RPMI8226 (cell line): ENCODE results near the gene PTPRN2.
"Not testable (repeated sequence)": the region's sequence is repeated elsewhere in the genome, so short reads cannot be mapped to it uniquely, and the experiment has no call there.

Experiments
- DNase-seq: peaks from one replicate; pipeline ENCODE4 v3.0.0-alpha.2; 2015

Gene PTPRN2

DNA sequence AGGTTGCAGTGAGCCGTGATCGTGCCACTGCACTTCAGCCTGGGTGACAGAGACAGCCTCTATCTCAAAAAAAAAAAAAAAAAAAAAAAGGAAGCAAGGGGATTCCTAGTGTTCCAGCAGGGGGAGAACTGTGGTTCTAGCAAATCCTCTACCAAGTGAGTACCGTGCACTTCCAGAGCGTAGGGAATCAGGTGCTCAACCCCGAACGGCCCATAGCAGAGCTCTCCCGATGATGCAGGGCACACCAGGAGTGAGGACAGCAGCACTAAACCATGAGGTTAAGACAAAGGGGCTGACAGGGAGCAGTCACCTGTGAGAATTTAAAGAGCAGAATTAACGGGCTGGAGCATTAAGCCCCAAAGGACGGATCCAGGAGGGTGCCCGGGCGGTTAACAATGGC, 173.6 kb downstream of the PTPRN2 start:
- DNase-seq, result no peak

DNA sequence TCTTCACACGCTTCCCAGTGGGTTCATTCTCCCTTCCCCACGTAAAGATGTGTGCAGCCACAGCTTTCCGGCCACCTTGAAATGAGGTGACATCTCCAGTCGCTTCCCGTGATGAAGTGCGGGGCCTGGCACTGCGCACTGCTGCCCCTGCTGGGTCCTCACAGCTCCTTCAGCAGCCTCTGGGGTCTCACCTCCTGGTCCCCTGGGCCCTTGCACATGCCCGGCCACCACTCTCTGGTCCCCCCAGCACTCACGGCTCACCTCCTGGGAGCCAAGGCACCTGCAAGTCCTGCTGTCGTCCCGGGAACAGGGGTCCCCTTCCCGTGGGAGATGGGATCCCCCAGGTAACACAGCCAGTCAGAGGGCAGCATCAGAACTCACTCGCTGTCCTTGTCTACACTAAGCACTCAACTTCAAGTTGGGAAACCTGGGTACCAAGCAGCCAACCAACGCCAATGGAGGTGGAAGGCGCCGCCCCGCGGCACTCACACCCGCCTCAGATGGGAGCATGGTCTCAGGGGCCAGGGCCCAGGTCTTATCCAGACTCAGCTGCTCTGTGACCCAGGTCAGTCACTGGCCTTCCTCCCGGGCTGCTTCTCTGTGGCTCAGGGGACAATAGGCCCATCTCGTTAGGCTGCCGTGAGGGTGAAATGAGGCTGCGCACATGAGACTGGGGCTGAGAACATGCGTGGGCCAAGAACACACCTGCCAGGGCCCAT, 176.2 kb downstream of the PTPRN2 start:
- no peak for DNase-seq

DNA sequence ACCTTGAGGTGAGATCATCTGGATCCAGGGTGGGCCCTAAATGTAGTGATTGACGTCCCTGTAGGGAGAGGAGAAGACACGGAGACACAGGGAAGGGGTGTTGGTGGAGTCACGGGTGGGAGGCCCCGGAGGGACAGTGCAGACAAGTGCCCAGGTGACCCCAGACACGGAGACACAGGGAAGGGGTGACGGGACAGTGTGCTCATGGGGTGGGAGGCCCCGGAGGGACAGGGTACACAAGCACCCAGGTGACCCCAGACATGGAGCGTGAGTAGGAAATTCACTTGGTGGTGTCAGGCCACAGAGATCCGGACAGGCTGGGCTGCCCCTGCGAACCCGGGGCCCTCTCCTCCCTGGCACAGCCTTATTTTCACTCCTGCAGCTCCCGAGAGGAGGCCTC, 176.9 kb downstream of the PTPRN2 start:
- DNase-seq, result no peak

DNA sequence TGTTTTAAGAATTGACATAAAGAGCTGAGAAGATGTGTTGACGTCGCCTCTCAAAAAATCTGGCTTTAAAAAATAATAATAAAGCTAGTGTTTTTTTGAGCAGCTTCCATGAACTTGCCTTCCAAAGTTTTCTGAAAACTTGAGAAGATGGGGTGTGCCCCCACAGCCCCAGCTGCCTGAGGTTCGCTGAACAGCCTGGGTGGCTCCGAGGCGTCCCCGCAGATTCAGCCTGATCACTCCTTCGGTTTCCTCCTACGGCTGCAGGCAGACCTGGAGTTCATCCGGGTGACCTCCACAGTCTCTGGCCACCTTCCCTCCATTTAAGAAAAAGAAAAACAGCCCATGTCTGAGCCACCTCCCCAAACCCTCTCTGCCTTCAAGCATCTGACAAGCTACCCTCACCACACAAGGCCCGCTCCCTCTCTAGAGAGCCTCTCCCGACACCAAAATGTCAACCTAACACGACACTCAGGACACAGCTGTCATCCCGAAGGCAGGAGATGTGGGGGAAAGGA, 177.8 kb downstream of the PTPRN2 start:
- DNase-seq, result no peak

DNA sequence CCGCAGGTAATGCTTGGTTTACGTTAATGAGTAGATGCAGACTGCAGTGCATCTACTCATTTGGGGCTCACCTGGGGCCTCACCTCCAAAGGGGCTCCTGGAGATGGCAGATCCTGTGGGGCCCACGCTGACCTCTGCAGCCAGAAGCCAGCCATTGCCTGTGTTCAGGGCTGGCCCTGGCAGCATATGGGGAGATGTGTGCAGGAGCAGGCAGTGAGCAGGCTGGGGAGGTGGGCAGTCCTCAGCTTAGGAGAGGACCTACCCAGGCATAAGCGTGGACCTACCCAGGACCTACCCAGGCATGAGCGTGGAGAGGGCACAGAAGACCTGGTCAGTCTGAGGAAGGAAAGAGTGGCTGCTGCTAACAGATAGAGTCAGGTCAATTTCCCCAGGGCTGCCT, 178.5 kb downstream of the PTPRN2 start:
- DNase-seq, result no peak

DNA sequence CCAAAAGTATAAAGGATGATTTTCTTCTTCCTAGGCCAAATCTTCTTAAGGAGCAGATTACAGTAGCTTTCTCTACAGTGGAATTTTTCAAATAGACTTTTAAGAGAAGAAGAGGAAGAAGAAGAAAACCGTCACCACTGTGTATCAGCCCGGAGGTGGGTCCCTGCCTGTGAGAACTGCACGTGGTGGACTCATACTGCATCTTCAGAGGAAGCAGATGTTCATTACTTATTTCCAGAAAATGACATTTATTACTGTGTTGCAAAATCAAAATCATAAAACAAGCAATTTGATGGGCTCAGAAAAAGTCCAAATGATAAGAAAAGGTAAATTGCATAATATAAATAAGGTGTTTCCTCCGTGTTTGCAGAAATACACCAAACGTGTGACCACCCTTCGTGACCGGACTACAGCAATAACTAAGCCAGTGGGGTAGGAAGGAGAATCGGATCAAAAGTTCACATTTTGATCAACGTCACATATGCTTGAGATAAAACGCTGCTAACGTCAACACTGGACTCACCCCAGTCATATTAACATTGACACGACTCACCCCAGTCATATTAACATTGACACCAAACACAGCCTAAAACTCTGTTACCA, 179.2 kb downstream of the PTPRN2 start:
- no peak for DNase-seq

DNA sequence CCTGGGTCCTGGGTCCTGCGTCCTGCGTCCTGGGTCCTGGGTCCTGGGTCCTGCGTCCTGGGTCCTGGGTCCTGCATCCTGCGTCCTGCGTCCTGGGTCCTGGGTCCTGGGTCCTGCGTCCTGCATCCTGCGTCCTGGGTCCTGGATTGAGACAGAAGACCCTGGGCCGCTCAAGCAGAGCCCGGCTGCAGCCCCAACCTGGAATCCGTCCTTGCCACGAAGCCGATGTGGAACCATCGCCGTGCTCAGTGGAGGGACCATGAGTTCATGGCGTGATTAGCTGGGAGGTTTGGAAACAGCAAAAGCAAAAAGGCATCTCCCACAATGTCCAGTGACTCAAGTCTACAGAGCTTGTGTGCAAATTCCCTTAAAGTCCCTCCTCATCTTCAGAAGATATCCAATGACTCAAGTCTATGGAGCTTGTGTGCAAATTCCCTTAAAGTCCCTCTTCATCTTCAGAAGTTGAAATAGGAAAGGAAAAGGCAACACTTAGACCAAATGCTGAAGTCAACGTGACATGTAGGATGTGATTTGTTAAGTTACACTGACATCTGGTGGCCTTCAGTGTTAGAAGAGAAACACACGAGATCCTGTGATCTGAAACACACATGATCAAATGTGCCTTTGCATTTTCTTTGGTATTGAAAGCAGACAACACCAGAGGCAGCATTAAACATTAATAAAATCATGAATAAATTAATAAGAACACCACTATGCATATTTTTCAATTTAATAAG, 179.9 kb downstream of the PTPRN2 start:
- DNase-seq, result peak; percentile 70

DNA sequence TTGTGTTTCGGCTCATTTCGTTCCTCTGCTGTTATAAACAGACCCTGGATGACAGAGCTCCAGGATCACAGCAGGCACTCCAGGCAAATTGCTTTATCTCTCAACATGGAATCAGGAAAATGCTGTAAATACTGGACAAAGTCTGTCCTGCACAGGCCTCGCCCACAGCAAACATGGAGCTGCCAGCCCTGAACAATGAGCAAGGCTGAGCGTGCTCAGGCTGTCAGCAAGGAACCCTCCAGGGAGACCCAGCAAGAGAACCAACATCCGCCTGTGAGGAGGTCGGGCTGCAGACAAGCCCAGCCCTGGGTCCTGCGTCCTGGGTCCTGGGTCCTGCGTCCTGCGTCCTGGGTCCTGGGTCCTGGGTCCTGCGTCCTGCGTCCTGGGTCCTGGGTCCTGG, 180.8 kb downstream of the PTPRN2 start:
- DNase-seq, result no peak

DNA sequence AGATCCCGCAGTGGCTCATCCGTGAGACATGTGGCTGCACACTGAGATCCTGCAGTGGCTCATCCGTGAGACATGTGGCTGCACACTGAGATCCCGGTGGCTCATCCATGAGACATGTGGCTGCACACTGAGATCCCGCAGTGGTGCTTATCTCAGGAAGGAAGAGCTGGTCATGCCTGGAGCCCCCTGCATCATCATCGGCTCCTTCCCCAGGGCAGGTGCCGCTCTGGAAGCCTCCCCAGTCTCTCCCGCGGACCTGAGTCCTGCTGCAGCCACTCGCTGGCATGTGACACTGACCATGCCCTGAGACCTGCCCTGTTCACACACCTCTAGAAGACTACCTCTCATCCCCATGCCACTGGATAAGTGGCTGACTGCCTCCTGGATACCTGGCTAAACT, 181.3 kb downstream of the PTPRN2 start:
- DNase-seq, result no peak

DNA sequence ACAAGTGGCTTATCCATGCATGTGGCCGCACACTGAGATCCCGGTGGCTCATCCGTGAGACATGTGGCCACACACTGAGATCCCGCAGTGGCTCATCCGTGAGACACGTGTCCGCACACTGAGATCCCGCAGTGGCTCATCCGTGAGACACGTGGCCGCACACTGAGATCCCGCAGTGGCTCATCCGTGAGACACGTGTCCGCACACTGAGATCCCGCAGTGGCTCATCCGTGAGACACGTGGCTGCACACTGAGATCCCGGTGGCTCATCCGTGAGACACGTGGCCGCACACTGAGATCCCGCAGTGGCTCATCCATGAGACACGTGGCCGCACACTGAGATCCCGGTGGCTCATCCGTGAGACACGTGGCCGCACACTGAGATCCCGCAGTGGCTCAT, 181.9 kb downstream of the PTPRN2 start:
- not testable (repeated sequence) for DNase-seq

DNA sequence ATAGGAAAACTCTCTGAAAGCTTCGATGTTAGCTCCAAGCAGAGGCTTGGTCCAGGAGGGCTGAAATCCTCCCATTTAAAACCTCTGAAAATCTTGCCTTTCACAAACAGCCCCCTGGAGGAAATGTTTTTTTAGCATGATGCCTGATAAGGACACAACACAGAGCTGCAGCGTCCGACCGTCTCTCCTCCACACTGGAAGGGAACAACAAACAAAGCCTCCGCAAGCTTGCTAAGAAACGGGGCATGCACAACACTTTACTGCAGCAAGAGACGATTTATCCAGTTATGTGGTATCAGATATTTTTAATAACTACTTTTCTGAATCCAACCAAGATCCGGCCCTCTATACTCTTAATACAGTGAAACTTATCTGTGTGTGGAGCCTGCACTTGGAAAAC, 182.3 kb downstream of the PTPRN2 start:
- no peak for DNase-seq

DNA sequence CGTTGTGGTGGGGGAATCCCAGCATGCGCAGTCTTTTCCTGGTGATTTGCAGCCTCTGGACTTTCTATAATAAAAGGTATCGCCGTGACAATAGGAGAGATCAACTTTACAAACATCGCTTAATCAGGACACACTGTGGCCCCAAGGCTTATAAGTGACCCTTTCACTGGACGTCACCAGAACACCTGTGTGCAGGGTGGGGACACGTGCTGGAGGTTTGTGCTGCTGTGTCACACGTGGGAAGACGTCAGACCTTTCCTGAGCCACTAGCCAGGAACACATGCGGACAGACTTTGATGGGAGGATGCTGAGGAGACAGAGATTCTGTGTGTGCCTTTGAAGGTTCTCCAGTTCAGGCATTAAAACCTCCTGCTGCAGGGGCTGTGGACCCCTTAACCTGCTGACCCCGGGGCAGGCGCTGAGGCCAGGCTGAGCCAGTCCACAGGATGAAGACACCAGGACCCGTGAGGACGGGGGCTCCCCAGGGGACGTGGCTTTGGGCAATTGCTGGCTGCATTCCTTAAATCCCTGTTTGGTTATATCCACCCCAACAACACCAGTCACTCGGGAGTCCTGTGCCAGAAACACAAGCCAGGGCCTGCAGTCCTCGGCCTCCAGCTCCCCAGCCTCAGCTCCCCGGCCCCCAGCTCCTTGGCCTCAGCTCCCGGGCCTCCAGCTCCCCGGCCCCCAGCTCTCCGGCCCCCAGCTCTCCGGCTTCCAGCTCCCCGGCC, 183.4 kb downstream of the PTPRN2 start:
- DNase-seq, result no peak

DNA sequence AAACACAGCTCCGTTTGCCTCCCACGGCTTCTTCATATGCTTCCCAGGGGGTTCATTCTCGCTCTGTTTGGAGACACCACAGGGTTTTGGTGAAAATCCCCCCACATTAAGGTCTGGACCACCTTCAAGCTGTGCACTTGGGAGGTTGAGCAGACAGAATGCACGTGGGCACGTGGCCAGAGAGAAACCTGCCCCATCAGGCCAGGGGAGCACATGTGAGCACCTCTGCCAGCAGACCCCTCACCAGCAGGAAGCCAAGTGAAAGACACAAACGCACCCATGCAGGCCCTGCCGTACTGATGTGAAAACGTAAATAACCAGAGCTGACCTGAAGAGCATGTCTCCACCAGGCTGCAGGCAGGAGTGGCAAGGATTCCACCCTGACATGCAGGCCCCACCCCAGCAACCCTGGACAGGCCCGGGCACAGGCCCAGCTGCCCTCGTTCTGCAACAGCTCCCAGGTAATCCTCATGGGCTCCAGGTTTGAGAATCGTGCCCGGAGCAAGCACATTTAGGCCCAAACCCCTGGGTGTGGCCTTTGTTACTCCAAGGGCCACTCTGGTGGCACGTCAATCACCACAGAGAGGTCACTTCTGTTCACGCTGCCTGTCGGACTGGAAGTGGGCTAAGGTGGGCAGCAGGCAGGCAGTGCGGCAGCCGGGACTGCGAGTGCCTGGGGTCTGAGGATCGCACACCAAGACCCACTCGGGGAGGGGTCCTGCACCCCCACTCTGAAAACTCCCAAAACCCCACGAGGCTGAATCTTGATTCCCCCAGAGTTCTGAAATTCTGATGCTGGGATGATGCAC, 184.4 kb downstream of the PTPRN2 start:
- no peak for DNase-seq

DNA sequence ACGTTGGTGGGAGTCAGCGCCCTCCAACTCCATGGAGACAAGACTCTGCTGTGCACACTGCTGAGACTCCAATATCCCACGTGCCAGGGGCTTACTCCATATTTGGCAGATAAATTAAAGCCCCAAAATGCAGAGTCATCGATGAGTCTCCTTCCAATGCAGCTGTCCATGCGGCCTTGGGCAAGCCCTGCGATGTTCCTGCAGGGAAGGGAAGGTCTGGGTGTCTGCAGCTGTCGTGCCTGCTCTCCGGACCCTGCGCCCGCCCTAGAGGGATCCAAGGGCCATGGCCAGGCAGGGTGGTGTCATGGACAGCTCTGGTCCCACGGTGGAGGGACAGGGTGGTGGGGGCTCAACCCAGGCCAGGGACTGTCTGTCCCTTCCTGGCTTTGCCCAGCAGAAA, 185.2 kb downstream of the PTPRN2 start:
- DNase-seq, result no peak

DNA sequence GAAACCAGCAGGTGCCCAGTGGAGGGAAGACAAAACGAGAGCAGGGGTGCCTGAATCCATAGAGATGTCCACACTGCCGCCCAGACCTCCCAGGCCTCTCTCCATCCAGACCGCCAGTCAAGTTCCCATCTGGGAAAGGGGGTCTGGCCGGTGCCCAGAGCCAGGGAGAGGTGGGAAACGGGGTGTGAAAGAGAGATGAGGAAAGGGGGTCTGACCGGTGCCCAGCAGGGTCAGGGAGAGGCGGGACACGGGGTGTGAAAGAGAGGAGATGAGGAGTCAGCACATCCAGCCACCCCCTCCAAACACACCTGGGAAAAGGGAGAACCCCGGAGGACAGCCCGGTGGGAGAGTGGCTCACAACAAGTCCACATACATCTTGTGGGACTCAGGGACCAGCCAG, 185.8 kb downstream of the PTPRN2 start:
- no peak for DNase-seq

DNA sequence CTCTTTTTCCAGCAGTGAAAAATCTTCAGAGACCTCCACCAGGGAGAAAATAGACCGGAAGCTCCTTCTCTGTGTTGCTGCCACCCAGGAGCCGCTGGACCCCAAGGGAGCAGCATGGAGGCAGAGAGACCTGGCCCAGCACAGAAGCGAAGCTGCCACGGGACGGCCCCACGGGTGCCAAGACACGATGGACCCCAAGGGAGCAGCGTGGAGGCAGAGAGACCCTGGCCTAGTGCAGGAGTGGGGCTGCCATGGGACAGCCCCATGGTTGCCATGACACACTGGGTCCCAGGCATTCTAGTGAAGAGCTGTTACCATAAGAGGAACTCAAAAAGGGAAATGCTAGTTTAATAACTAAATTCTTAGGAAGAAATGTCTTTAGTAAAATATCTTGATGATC, 186.3 kb downstream of the PTPRN2 start:
- no peak for DNase-seq

DNA sequence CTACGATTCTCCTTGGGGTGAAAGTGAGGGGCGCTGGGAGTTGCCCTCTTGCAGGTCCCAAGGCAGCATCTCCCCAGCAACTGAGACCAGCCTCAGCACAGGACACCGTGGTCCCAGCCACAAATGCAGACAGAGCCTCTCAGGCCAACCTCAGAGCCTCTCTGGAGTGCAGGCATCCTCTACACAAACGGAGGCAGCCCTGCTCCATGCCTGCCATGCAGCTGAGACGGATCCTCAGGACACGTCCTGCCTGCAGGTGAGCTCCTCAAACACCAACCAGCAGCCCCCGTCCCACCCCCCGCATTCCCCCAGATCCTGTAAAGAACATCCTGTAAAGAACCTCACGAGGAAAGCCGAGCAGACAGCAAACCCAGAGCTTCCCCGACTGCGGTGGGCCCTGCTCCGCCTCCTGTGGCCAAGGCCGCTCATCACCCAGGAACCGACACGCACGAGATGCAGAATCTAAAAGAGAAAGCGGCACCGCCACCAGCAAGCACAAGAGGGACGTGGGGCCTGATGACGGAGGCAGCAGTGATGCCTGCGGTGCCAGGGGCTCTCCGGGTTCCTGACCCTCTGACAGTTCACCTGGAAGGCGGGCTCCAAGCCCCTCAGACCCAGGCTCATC, 186.9 kb downstream of the PTPRN2 start:
- no peak for DNase-seq

DNA sequence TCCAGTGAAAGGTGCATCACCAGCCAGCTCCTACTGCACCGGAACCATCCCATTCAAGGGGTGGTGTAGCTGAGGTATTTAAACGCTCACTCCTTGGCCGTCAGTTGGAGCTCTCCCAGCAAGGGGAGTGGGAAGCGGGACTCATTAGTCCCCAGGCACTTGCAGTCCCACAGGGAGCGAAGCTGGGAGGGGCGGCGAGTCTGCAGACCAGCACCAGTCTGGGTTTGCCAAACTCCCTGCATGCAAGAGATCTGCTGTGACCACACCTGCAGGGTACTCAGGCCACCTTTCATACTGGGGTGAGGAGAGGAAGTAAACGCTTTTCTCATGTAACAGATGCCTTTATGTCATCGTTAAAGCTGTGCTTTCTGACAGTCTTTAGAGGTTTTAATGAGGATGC, 187.9 kb downstream of the PTPRN2 start:
- no peak for DNase-seq

DNA sequence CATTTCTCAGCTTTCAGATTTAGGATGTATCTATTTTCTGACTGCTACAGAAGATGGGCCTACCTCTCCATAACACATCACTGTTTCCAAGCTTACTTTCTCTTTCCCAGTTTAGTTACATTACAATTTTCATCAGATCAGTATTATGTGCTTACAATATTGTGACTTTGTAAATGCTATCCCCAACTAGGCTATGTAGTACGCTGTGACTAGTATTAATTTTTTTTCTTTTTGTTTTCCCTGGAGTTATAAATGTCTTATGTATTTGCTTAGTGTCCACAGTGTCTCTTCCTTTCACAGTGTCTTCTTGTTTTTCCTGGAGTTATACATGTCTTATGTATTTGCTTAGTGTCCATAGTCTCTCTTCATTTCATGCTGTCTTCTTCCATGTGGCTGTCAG, 188.9 kb downstream of the PTPRN2 start:
- DNase-seq, result no peak

DNA sequence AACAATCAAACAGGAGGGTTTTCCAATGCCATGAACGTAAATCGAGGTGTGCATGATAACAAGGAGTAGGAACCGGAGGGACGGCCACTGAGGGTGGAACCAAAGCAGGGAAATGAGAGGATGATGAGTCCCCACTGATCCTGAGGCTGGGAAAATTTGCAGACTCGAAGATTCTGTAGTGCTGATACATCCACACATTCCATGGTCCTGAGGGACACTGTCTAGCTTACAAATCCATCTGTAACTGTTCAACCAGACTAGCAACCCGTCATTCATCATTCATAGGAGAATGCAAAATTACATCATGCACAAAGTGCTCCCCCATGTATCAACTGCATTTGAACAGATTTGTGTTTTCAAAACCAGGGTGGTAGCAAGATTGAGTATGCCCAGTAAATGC, 189.7 kb downstream of the PTPRN2 start:
- DNase-seq, result no peak

DNA sequence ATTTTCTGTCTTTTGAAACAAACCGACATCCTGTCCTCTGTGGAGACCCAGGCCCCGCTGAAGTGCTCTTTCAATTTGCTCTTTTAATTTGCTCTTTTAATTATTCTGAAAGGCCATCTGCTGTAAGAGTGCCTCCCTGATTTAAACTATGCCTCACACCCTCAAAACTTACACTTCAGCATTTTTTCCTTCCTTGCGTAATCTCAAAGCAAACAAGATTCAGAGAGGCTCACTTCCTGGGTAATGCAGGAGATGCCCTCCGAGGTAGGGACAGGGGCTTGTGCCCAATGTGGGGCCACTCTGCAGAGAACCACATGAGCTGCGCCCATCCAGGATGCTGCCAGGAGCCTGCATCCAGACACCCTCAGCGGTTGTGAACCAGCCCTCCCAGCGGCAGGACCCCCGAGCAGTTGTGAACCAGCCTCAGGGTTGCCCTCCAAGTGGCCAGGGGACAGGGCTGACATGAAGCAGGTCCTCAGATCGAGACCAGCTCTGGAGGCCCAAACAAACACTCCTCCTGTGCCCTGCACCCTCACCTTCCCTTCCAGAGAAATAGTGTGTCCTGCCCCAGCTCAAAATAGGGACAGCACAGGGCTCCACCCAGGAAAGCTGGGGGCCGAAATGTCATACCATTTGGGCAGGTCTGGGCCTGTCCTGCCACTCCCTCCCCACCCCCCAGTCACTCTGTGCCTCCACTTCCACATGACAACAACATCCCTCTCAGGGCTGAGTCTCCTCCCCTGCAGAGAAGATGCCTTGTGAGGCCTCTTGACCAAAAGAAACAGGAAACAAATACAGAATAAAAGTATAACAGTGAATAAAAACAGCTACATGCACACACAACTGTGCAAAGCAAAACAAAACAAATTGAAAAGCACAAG, 190.4 kb downstream of the PTPRN2 start:
- no peak for DNase-seq
